PC-3 (cell line): Measurements from ENCODE around the gene NFKBIL1. TPM values are rescaled to one million over a fixed set of nuclear protein-coding genes. Genes with fewer than 3 reads are reported as not detected.

ENCODE experiments used
- ATAC-seq: fragments of 200-7000 bp; cut with Tn5 transposase; 2 replicates; pipeline ENCODE4 v1.9.1; 2020; ENCODE audit warnings: mild to moderate bottlenecking, moderate library complexity
- BruUV-seq: library from RNA; stranded (reverse); fragments of 400-500 nt; replicated peaks from 2 replicates; lab custom pipeline; 2021; lab: Mats Ljungman, UMichigan
- CTCF ChIA-PET: fragments of 300-600 bp; sonication (Branson Sonifier 250); formaldehyde crosslinking; loops from one replicate; lab custom pipeline; 2022; ENCODE audit warnings: antibody characterized with exemption; lab: Charles Lee
- POLR2A ChIA-PET: fragments of 300-600 bp; sonication (Branson Sonifier 250); formaldehyde crosslinking; loops from one replicate; lab custom pipeline; 2022; ENCODE audit warnings: antibody characterized with exemption; ENCODE audit not compliant: unreplicated experiment; lab: Charles Lee
- DNase-seq: peaks from one replicate; pipeline ENCODE4 v3.0.0-alpha.2; 2015
- H2AFZ ChIP-seq: fragments of 300-600 bp; sonication (generic); 2 replicates; pipeline ENCODE4 v1.6.0; 2016; ENCODE audit warnings: antibody characterized with exemption, low read length
- H3F3A ChIP-seq: fragments of 300-600 bp; sonication (generic); one replicate; pipeline ENCODE4 v1.6.0; 2017; ENCODE audit warnings: antibody characterized with exemption, low read length, control low read depth, mild to moderate bottlenecking; ENCODE audit not compliant: unreplicated experiment
- H3K27ac ChIP-seq: fragments of 300-600 bp; sonication (generic); 2 replicates; pipeline ENCODE4 v1.5.1; 2016; ENCODE audit warnings: mild to moderate bottlenecking, low read length
- H3K27me3 ChIP-seq: fragments of 300-600 bp; sonication (generic); 2 replicates; pipeline ENCODE4 v1.6.1; 2016; ENCODE audit warnings: low read length, mixed read lengths
- H3K36me3 ChIP-seq: fragments of 300-600 bp; sonication (generic); 2 replicates; pipeline ENCODE4 v1.6.1; 2016; ENCODE audit warnings: low read depth, mixed run types, low read length, mixed read lengths
- H3K4me1 ChIP-seq: fragments of 300-600 bp; sonication (generic); 2 replicates; pipeline ENCODE4 v1.5.1; 2016; ENCODE audit warnings: low read length; ENCODE audit not compliant: insufficient read depth
- H3K4me2 ChIP-seq: fragments of 300-600 bp; sonication (generic); 2 replicates; pipeline ENCODE4 v1.6.0; 2016; ENCODE audit warnings: low read length
- H3K4me3 ChIP-seq: fragments of 300-600 bp; sonication (generic); 2 replicates; pipeline ENCODE4 v1.5.1; 2016; ENCODE audit warnings: mild to moderate bottlenecking, low read length, mixed read lengths
- H3K79me2 ChIP-seq: fragments of 300-600 bp; sonication (generic); 2 replicates; pipeline ENCODE4 v1.6.1; 2017; ENCODE audit warnings: low read length, mixed read lengths
- H3K9ac ChIP-seq: fragments of 300-600 bp; sonication (generic); 2 replicates; pipeline ENCODE4 v1.6.0; 2016; ENCODE audit warnings: mild to moderate bottlenecking, low read length
- H3K9me2 ChIP-seq: fragments of 300-600 bp; sonication (generic); replicated peaks from 2 replicates; pipeline ENCODE4 v1.6.1; 2016; ENCODE audit warnings: mixed run types, low read length, mixed read lengths
- H3K9me3 ChIP-seq: fragments of 300-600 bp; sonication (generic); 2 replicates; pipeline ENCODE4 v1.6.1; 2016; ENCODE audit warnings: low read length, mixed read lengths
- H4K20me1 ChIP-seq: fragments of 300-600 bp; sonication (generic); 2 replicates; pipeline ENCODE4 v1.6.1; 2016; ENCODE audit warnings: low read length, mixed read lengths
- EZH2 ChIP-seq: fragments of 300-600 bp; sonication (generic); IDR thresholded peaks from one replicate; pipeline ENCODE4 v1.6.1; 2017; ENCODE audit warnings: antibody characterized with exemption, mild to moderate bottlenecking, low read length; ENCODE audit not compliant: unreplicated experiment
- EZH2phosphoT487 ChIP-seq: fragments of 300-600 bp; sonication (generic); IDR thresholded peaks from 2 replicates; pipeline ENCODE4 v1.6.1; 2018; ENCODE audit warnings: mild to moderate bottlenecking, antibody characterized with exemption, low read length, borderline replicate concordance
- intact Hi-C: fragments of 100-400 bp; cut with micrococcal nuclease; formaldehyde crosslinking; loops from 2 replicates; pipeline ENCODE4 v1.9.0; 2023
- total RNA-seq: library from RNA; depleted of rRNA; stranded (reverse); fragments of >200 nt; gene quantifications from 2 replicates; pipeline ENCODE4 v1.2.3, GENCODE V29; 2014
- TF ChIP-seq, protein P1 (sequence below): fragments of 300-600 bp; sonication (generic); conservative IDR thresholded peaks from 2 replicates; pipeline ENCODE4 v1.5.1; 2017; ENCODE audit warnings: antibody characterized with exemption, low read depth, mild to moderate bottlenecking, low read length

Gene NFKBIL1
- total RNA-seq, 1 experiment from 2014 or later = 38.2 TPM

DNA sequence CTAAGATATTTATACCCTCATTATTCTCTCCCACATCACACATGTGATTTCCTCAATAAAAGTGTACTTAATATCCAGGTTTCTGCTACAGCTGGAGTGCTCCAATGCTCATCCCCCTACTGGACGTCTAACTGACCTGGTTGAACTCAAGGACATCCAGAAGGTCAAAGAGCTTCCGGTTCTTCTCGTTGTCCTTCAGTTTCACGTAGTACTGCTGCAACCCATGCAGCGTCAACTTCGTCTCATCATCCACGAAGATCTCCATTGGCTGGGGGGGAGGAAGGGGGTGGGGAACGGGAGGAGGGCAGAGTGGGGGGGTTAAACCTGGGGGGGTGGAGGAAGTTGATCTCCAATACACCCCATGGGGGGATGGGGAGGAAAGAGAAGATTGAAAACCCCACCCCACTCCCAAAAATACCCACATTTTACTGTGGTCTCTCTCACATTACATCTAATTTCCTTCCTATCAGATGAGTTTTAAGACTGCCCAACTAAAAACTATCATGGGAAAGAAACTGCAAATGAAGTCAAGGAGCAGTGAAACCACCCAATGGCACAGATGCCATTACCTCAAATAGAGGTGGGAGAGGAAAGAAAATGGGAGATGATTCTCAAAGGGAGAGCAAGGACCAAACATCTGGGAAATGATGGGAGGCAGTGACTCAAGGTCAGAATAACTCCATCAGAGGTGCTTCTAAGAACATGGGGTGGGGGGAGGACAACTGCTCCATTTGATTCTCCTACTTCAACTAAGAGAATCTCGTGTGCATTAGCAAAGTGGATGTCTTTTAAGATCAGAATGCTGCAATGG, 14.6 kb upstream of the NFKBIL1 start:
- Histone ChIP-seq H3K27me3 (no peaks in the 10 kb centered on the region), H3K9me2 (no peaks in the 10 kb centered on the region), H3K9ac (no peak overlapping the region), H3K79me2 (peaks cover 31% of the 10 kb centered on the region), H3K4me3 (no peak overlapping the region), H3K4me2 (no peak overlapping the region), H3K36me3 (peaks cover 75% of the 10 kb centered on the region), H2AFZ (no peak overlapping the region), H3K4me1 (no peaks in the 10 kb centered on the region), H3K27ac (no peak overlapping the region), H4K20me1 (peaks cover 35% of the 10 kb centered on the region), H3K9me3 (no peaks in the 10 kb centered on the region), H3F3A (no peaks in the 10 kb centered on the region)
- CTCF ChIA-PET = no interaction called here
- no peak for ATAC-seq
- POLR2A ChIA-PET = no interaction called here
- TF ChIP-seq, protein P1, sequence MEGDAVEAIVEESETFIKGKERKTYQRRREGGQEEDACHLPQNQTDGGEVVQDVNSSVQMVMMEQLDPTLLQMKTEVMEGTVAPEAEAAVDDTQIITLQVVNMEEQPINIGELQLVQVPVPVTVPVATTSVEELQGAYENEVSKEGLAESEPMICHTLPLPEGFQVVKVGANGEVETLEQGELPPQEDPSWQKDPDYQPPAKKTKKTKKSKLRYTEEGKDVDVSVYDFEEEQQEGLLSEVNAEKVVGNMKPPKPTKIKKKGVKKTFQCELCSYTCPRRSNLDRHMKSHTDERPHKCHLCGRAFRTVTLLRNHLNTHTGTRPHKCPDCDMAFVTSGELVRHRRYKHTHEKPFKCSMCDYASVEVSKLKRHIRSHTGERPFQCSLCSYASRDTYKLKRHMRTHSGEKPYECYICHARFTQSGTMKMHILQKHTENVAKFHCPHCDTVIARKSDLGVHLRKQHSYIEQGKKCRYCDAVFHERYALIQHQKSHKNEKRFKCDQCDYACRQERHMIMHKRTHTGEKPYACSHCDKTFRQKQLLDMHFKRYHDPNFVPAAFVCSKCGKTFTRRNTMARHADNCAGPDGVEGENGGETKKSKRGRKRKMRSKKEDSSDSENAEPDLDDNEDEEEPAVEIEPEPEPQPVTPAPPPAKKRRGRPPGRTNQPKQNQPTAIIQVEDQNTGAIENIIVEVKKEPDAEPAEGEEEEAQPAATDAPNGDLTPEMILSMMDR = no peak
- no peak for TF ChIP-seq EZH2phosphoT487
- TF ChIP-seq EZH2 = no peak
- BruUV-seq = no TSS peak
- intact Hi-C loops = no loop called here
- DNase-seq = no peak

DNA sequence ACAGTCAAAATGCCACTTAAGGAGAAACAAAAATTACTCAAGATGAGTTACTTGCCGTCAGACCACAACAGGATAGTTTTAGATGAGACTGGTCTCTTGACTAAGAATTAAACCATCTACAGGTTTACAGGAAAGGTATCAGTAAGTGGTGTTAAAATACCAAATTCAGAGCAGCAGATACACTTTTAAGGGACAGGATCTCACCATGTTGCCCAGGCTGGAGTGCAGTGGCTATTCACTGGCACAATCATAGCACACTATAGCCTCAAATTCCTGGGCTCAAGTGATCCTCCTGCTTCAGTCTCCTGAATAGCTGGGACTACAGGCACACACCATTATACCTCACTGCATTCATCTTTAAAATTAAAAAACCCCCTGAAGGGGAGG, 14.0 kb upstream of the NFKBIL1 start:
- Histone ChIP-seq H3K79me2 (peaks cover 37% of the 10 kb centered on the region), H3K4me3 (no peak overlapping the region), H3K9ac (no peak overlapping the region), H3K9me2 (no peaks in the 10 kb centered on the region), H3K4me1 (peaks cover 2% of the 10 kb centered on the region; the same call in 1 of the 2 replicates), H4K20me1 (peaks cover 40% of the 10 kb centered on the region), H3K9me3 (no peaks in the 10 kb centered on the region), H3K27ac (no peak overlapping the region), H3F3A (no peaks in the 10 kb centered on the region), H3K27me3 (no peaks in the 10 kb centered on the region), H3K36me3 (peaks cover 80% of the 10 kb centered on the region), H3K4me2 (no peak overlapping the region), H2AFZ (no peak overlapping the region)
- ChIA-PET POLR2A (no interaction called here), CTCF (no interaction called here)
- no peak for DNase-seq
- ATAC-seq = no peak
- intact Hi-C loops = no loop called here
- no TSS peak for BruUV-seq
- no peak for TF ChIP-seq EZH2
- no peak for TF ChIP-seq EZH2phosphoT487
- TF ChIP-seq, protein P1 = no peak

DNA sequence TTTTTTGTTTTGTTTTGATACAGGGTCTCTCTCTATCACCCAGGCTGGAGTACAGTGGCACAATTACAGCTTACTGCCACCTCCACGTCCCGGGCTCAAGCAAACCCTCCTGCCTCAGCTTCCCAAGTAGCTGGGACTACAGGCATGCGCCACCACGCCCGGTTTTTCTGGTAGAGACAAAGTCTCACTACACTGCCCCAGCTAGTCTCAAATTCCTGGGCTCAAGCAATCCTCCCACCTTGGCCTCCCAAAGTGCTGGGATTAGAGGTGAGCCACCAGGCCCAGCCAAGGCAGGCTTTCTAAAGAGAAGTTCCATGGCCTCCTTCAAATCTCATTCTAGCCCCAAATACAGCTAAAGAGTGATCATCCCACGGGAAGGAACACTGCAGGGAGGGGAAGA, 13.4 kb upstream of the NFKBIL1 start:
- no peak for DNase-seq
- BruUV-seq = TSS peak; percentile 7
- peaks cover 42% of the 10 kb centered on the region for H3K79me2 ChIP-seq
- peaks cover 8% of the 10 kb centered on the region; the same call in 1 of the 2 replicates for H3K4me1 ChIP-seq
- H3F3A ChIP-seq = no peaks in the 10 kb centered on the region
- no peaks in the 10 kb centered on the region for H3K9me2 ChIP-seq
- H3K27ac ChIP-seq = no peak overlapping the region
- intact Hi-C loops = no loop called here
- H4K20me1 ChIP-seq = peaks cover 46% of the 10 kb centered on the region
- no peak overlapping the region for H3K9ac ChIP-seq
- POLR2A ChIA-PET = no interaction called here
- H3K4me2 ChIP-seq = no peak overlapping the region
- H3K27me3 ChIP-seq = no peaks in the 10 kb centered on the region
- H3K36me3 ChIP-seq = peaks cover 86% of the 10 kb centered on the region
- no peaks in the 10 kb centered on the region for H3K9me3 ChIP-seq
- H2AFZ ChIP-seq = no peak overlapping the region
- TF ChIP-seq EZH2 (no peak), EZH2phosphoT487 (no peak)
- TF ChIP-seq, protein P1 = no peak
- no peak overlapping the region for H3K4me3 ChIP-seq
- CTCF ChIA-PET = no interaction called here
- ATAC-seq = no peak
